Osteocyte (in vitro differentiated cells): Measurements from ENCODE around the gene NEK1. TPM values are rescaled to one million over a fixed set of nuclear protein-coding genes. Genes with fewer than 3 reads are reported as not detected.

Source experiments
- DNase-seq: peaks from one replicate; pipeline ENCODE4 v3.0.0; 2021; ENCODE audit warnings: mixed read lengths; ENCODE audit not compliant: unreplicated experiment; ENCODE audit errors: extremely low spot score
- H3K27ac Mint-ChIP-seq: one replicate; pipeline ENCODE4 v1.8.0; 2021; ENCODE audit warnings: mild to moderate bottlenecking, mixed read lengths; ENCODE audit not compliant: unreplicated experiment
- H3K27me3 Mint-ChIP-seq: one replicate; pipeline ENCODE4 v1.8.0; 2021; ENCODE audit warnings: mixed read lengths; ENCODE audit not compliant: unreplicated experiment
- H3K36me3 Mint-ChIP-seq: one replicate; pipeline ENCODE4 v1.8.0; 2021; ENCODE audit warnings: mixed read lengths; ENCODE audit not compliant: unreplicated experiment
- H3K4me1 Mint-ChIP-seq: one replicate; pipeline ENCODE4 v1.8.0; 2021; ENCODE audit warnings: mixed read lengths; ENCODE audit not compliant: unreplicated experiment
- H3K4me3 Mint-ChIP-seq: one replicate; pipeline ENCODE4 v1.8.0; 2021; ENCODE audit warnings: mild to moderate bottlenecking, moderate library complexity, mixed read lengths; ENCODE audit not compliant: unreplicated experiment
- H3K9me3 Mint-ChIP-seq: one replicate; pipeline ENCODE4 v1.8.0; 2021; ENCODE audit warnings: mixed read lengths; ENCODE audit not compliant: unreplicated experiment
- total RNA-seq: library from RNA; stranded (reverse); gene quantifications from 2 replicates; pipeline ENCODE4 v1.2.1, GENCODE V29; 2021
- TF ChIP-seq, protein P1 (sequence below): fragments of 200-600 bp; sonication (generic); IDR thresholded peaks from 2 replicates; pipeline ENCODE4 v1.5.0; 2021; ENCODE audit warnings: antibody characterized with exemption, mild to moderate bottlenecking, moderate library complexity

Gene NEK1
- total RNA-seq, 1 donor from 2014 or later: 17.7 TPM

DNA sequence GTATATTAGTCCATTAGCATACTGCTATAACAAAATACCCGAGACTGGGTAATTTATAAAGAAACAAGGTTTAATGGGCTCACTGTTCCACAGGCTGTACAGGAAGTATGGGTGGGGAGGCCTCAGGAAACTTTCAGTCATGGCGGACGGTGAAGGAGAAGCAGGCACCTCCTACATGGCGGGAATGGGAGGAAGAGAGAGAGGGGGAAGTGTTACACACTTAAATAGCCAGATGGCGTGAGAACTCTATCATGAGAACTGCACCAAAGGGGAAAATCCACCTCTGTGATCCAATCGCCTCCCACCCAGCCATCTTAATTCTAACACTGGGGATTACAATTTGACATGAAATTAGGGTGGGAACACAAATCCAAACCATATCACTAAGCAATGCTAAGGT, 242.7 kb downstream of the NEK1 start:
- Mint-ChIP-seq H3K4me3 (no peak overlapping the region), H3K4me1 (peaks cover 2% of the 10 kb centered on the region), H3K36me3 (peaks cover 8% of the 10 kb centered on the region), H3K27me3 (no peaks in the 10 kb centered on the region), H3K27ac (no peak overlapping the region), H3K9me3 (peaks cover 12% of the 10 kb centered on the region)
- TF ChIP-seq, protein P1, sequence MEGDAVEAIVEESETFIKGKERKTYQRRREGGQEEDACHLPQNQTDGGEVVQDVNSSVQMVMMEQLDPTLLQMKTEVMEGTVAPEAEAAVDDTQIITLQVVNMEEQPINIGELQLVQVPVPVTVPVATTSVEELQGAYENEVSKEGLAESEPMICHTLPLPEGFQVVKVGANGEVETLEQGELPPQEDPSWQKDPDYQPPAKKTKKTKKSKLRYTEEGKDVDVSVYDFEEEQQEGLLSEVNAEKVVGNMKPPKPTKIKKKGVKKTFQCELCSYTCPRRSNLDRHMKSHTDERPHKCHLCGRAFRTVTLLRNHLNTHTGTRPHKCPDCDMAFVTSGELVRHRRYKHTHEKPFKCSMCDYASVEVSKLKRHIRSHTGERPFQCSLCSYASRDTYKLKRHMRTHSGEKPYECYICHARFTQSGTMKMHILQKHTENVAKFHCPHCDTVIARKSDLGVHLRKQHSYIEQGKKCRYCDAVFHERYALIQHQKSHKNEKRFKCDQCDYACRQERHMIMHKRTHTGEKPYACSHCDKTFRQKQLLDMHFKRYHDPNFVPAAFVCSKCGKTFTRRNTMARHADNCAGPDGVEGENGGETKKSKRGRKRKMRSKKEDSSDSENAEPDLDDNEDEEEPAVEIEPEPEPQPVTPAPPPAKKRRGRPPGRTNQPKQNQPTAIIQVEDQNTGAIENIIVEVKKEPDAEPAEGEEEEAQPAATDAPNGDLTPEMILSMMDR: no peak
- DNase-seq: no peak

DNA sequence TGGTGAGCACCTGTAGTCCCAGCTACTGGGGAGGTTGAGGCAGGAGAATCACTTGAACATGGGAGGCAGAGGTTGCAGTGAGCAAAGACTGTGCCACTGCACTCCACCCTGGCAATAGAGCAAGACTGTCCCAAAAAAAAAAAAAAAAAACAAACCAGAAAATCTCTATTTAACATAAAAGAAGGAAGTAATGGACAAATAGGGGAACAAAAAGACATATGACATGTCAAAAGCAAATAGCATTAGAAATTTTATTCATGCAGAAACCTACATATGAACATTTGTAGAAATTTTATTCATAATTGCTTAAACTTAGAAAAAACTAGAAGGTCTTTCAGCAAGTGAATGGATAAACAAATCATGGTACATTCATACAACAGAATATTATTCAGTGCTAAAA, 244.6 kb downstream of the NEK1 start:
- Mint-ChIP-seq H3K27me3 (no peaks in the 10 kb centered on the region), H3K36me3 (peaks cover 8% of the 10 kb centered on the region)

GRCh38 chr4:169366821-169367220, 245.6 kb downstream of the NEK1 start:
- H3K36me3 Mint-ChIP-seq: peaks cover 8% of the 10 kb centered on the region
- TF ChIP-seq, protein P1: no peak
- H3K27ac Mint-ChIP-seq: no peak overlapping the region
- peaks cover 12% of the 10 kb centered on the region for H3K9me3 Mint-ChIP-seq
- no peaks in the 10 kb centered on the region for H3K27me3 Mint-ChIP-seq
- peaks cover 7% of the 10 kb centered on the region for H3K4me1 Mint-ChIP-seq
- H3K4me3 Mint-ChIP-seq: no peak overlapping the region
- DNase-seq: no peak

More for the DNA sequence above, 244.6 kb downstream of the NEK1 start:
- Mint-ChIP-seq H3K4me1 (peaks cover 7% of the 10 kb centered on the region), H3K9me3 (peaks cover 12% of the 10 kb centered on the region), H3K27ac (no peak overlapping the region), H3K4me3 (no peak overlapping the region)
- TF ChIP-seq, protein P1: no peak
- DNase-seq: no peak

- TF ChIP-seq, protein P1: no peak
- Mint-ChIP-seq H3K27me3 (no peaks in the 10 kb centered on the region), H3K36me3 (peaks cover 8% of the 10 kb centered on the region), H3K9me3 (peaks cover 12% of the 10 kb centered on the region), H3K4me1 (peaks cover 7% of the 10 kb centered on the region), H3K4me3 (no peak overlapping the region), H3K27ac (no peak overlapping the region)
- no peak for DNase-seq
These were observed 249.8 kb downstream of the NEK1 start for GRCh38 chr4:169362607-169363006.

- TF ChIP-seq, protein P1: no peak
- peaks cover 7% of the 10 kb centered on the region for H3K36me3 Mint-ChIP-seq
These were observed 250.6 kb downstream of the NEK1 start for GRCh38 chr4:169361756-169362155.

More at GRCh38 chr4:169361756-169362155, 250.6 kb downstream of the NEK1 start:
- H3K4me1 Mint-ChIP-seq: peaks cover 7% of the 10 kb centered on the region
- DNase-seq: no peak
- no peak overlapping the region for H3K4me3 Mint-ChIP-seq
- H3K27ac Mint-ChIP-seq: no peak overlapping the region
- H3K27me3 Mint-ChIP-seq: no peaks in the 10 kb centered on the region
- peaks cover 11% of the 10 kb centered on the region for H3K9me3 Mint-ChIP-seq
